ENCODE measurements around the gene AOPEP.

- no peak for TF ChIP-seq CTCF (IDR thresholded peaks at IDR 0.05; ENCODE audit: insufficient read depth, low read length, poor library complexity, severe bottlenecking)
- no peak for TF ChIP-seq EZH2phosphoT487 (conservative IDR thresholded peaks at IDR 0.05; ENCODE audit: low read length)
Measured at GRCh38 chr9:94852373-94852772, 125.9 kb downstream of the AOPEP start.

Data from SU-DHL-6 (cell line).